Loucy (cell line): Measurements from ENCODE around the gene PARVA.

Source experiments
- CTCF ChIP-seq: fragments of 200-600 bp; sonication (generic); conservative IDR thresholded peaks from 2 replicates; pipeline ENCODE4 v1.5.1; 2014; ENCODE audit warnings: mild to moderate bottlenecking, antibody characterized with exemption, low read length
- EZH2phosphoT487 ChIP-seq: fragments of 200-600 bp; IDR thresholded peaks from 2 replicates; pipeline ENCODE4 v1.6.1; 2018; ENCODE audit warnings: antibody characterized with exemption, mild to moderate bottlenecking, moderate library complexity, borderline replicate concordance

- no peak for TF ChIP-seq CTCF
- TF ChIP-seq EZH2phosphoT487: no peak
Observed at GRCh38 chr11:12377824-12378593, 638 bp downstream of the PARVA start.
